ENCODE measurements around the gene ZCCHC17. TPM values are rescaled to one million over a fixed set of nuclear protein-coding genes. Genes with fewer than 3 reads are reported as not detected.
A peak's percentile ranks its signal among the peaks of the same experiment; 100 is the strongest.

ZCCHC17 gene, protein sequence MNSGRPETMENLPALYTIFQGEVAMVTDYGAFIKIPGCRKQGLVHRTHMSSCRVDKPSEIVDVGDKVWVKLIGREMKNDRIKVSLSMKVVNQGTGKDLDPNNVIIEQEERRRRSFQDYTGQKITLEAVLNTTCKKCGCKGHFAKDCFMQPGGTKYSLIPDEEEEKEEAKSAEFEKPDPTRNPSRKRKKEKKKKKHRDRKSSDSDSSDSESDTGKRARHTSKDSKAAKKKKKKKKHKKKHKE
- total RNA-seq, result 10 to 100 TPM; 20.2 to 21.8 TPM
- polyA plus RNA-seq, result 10 to 100 TPM; 43.6 to 44.5 TPM

- Mint-ChIP-seq H3K4me3 (no peak within 1 kb of the TSS), H3K4me1 (peaks cover 25 to 27% (median 26%) of the 10 kb centered on the region in 4 donors), H3K9me3 (no peaks in the 10 kb centered on the region), H3K36me3 (peaks cover 15 to 21% of the 10 kb centered on the region in 2 donors), H3K27ac (peak within 1 kb of the TSS in 1 of 7 donors; percentile 69), H3K27me3 (no peaks in the 10 kb centered on the region)
- ChIA-PET CTCF (ENCODE audit: partially characterized antibody) (interaction anchor here (0.6 to 1.6 kb wide), 4 partner anchors 12 to 316 kb away, joined by 3 read pairs; no protein-coding TSS in a partner anchor), POLR2A (ENCODE audit: partially characterized antibody) (interaction anchor here (0.5 to 1.5 kb wide), 12 partner anchors 12 to 1961 kb away, joined by 3 to 5 read pairs (median 3); partner anchors contain the start of genes BSDC1, PEF1 and PUM1)
- Histone ChIP-seq H3K9me3 (ENCODE audit: control insufficient read depth in 1 of 2, low read length in 2 of 2) (no peaks in the 10 kb centered on the region), H3K27me3 (ENCODE audit: insufficient read depth, low read length) (no peaks in the 10 kb centered on the region), H3K4me1 (ENCODE audit: insufficient read depth, low read length) (peaks cover 38% of the 10 kb centered on the region), H3K36me3 (ENCODE audit: insufficient read depth, low read length) (peaks cover 20% of the 10 kb centered on the region), H3K4me3 (ENCODE audit: low read length in 2 of 2) (peak within 1 kb of the TSS; percentile 89 to 98), H3K27ac (ENCODE audit: low read depth, low read length) (peak within 1 kb of the TSS; percentile 85)
- DNase-seq, result peak; percentile 96 to 99 (median 98)
- intact Hi-C loops (cut with micrococcal nuclease), result loop anchor here (1.0 kb wide), 1 partner anchor 231 kb away; the partner anchor contains the start of gene PUM1
Measured at GRCh38 chr1:31296486-31297276, at the start of gene ZCCHC17, which contains the start of gene SNRNP40. Gene ZCCHC17 (plus strand): TSS chr1:31297032. CDS start chr1:31310099, 13,067 bp downstream. Gene SNRNP40 (minus strand): TSS chr1:31296788. CDS start chr1:31296751, 37 bp downstream.

DNA sequence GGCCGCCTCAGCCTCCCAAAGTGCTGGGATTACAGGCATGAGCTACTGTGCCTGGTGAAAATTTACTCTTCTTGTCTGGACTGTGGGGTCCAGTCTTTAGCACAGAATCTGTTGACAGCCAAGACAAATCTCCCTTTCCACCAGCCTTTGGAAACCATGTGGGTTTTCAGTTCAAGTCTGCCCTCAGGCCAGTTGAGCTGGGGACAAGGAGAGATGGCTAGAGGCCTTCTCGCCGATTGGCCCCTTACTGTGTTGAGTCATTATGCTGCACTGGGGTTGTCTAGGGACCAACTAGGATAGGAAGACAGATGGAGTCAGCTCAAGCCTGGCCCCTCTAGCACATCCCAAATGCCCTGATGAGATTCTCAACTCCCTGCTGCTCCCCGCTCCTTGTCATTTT, 48.6 kb upstream of the ZCCHC17 start:
- Mint-ChIP-seq H3K4me3 (no peak overlapping the region), H3K4me1 (no peaks in the 10 kb centered on the region), H3K9me3 (no peaks in the 10 kb centered on the region), H3K36me3 (no peaks in the 10 kb centered on the region), H3K27me3 (no peaks in the 10 kb centered on the region), H3K27ac (peak overlapping the region in 1 of 7 donors; percentile 51)
- DNase-seq, result no peak
- no peaks in the 10 kb centered on the region for H3K36me3 ChIP-seq (ENCODE audit: insufficient read depth, low read length)
- intact Hi-C loops (cut with micrococcal nuclease), result no loop called here
- no peak overlapping the region for H3K27ac ChIP-seq (ENCODE audit: low read depth, low read length)
- CTCF ChIA-PET (ENCODE audit: partially characterized antibody), result interaction anchor here (1.3 kb wide), 1 partner anchor 146 kb away, joined by 4 read pairs; no protein-coding TSS in a partner anchor
- POLR2A ChIA-PET (ENCODE audit: partially characterized antibody), result no interaction called here
- H3K4me1 ChIP-seq (ENCODE audit: insufficient read depth, low read length), result no peaks in the 10 kb centered on the region
- H3K9me3 ChIP-seq (ENCODE audit: control insufficient read depth in 1 of 2, low read length in 2 of 2), result no peaks in the 10 kb centered on the region
- no peak overlapping the region for H3K4me3 ChIP-seq (ENCODE audit: low read length in 2 of 2)
- no peaks in the 10 kb centered on the region for H3K27me3 ChIP-seq (ENCODE audit: insufficient read depth, low read length)

GRCh38 chr1:31249854-31250253, 47.0 kb upstream of the ZCCHC17 start:
- no peaks in the 10 kb centered on the region for H3K36me3 Mint-ChIP-seq
- POLR2A ChIA-PET (ENCODE audit: partially characterized antibody), result no interaction called here
- H3K4me3 Mint-ChIP-seq, result no peak overlapping the region
- intact Hi-C loops (cut with micrococcal nuclease), result no loop called here
- no peak overlapping the region for H3K27ac ChIP-seq (ENCODE audit: low read depth, low read length)
- no peak overlapping the region for H3K4me3 ChIP-seq (ENCODE audit: low read length in 2 of 2)
- no peak overlapping the region for H3K27ac Mint-ChIP-seq
- H3K36me3 ChIP-seq (ENCODE audit: insufficient read depth, low read length), result no peaks in the 10 kb centered on the region
- H3K27me3 ChIP-seq (ENCODE audit: insufficient read depth, low read length), result no peaks in the 10 kb centered on the region
- H3K9me3 ChIP-seq (ENCODE audit: control insufficient read depth in 1 of 2, low read length in 2 of 2), result no peaks in the 10 kb centered on the region
- CTCF ChIA-PET (ENCODE audit: partially characterized antibody), result no interaction called here
- no peaks in the 10 kb centered on the region for H3K9me3 Mint-ChIP-seq
- no peaks in the 10 kb centered on the region for H3K4me1 Mint-ChIP-seq
- no peaks in the 10 kb centered on the region for H3K27me3 Mint-ChIP-seq
- no peak for DNase-seq
- H3K4me1 ChIP-seq (ENCODE audit: insufficient read depth, low read length), result no peaks in the 10 kb centered on the region

DNA sequence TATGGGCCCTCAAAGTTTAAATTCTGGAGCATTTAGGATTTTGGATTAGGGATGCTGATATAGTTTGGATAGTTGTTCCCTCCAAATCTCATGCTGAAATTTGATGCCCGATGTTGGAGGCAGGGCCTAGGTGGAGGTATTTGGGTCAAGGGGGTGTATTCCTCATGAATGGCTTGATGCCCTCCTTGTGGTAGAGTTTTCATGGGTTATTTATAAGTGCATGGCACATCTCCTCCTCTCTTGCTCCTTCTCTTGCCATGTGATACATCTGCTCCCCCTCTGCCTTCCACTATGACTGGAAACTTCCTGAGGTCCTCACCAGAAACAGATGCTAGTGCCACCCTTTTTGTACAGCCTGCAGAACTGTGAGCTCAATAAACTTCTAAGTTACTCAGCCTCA, 39.6 kb upstream of the ZCCHC17 start:
- DNase-seq, result no peak
- no peak overlapping the region for H3K27ac ChIP-seq (ENCODE audit: low read depth, low read length)
- Mint-ChIP-seq H3K4me1 (no peaks in the 10 kb centered on the region), H3K27me3 (no peaks in the 10 kb centered on the region), H3K27ac (no peak overlapping the region), H3K9me3 (no peaks in the 10 kb centered on the region), H3K36me3 (peaks cover 34 to 43% of the 10 kb centered on the region in 2 donors), H3K4me3 (no peak overlapping the region)
- peaks cover 20% of the 10 kb centered on the region for H3K36me3 ChIP-seq (ENCODE audit: insufficient read depth, low read length)
- no peaks in the 10 kb centered on the region for H3K4me1 ChIP-seq (ENCODE audit: insufficient read depth, low read length)
- H3K9me3 ChIP-seq (ENCODE audit: control insufficient read depth in 1 of 2, low read length in 2 of 2), result no peaks in the 10 kb centered on the region
- intact Hi-C loops (cut with micrococcal nuclease), result no loop called here
- no peak overlapping the region for H3K4me3 ChIP-seq (ENCODE audit: low read length in 2 of 2)
- no peaks in the 10 kb centered on the region for H3K27me3 ChIP-seq (ENCODE audit: insufficient read depth, low read length)
- CTCF ChIA-PET (ENCODE audit: partially characterized antibody), result no interaction called here
- POLR2A ChIA-PET (ENCODE audit: partially characterized antibody), result no interaction called here

DNA sequence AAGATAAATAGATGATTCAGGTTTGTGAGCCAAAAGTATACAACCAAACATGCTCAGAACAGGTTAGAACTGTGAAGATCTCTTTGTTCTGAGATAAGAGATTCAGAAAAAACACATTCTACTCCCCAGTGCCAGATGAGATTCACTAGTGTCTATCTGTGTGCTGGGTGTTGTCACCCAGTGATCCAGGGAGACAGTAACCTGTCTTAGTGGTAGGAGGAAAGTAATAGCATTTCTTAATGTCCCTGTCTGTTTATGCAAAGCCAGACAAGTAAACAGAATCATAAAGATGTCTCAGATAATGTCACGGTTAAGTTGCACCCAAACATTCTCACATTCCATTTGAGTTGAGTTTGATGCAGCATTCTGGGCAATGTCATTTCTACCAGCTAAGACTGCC, 38.3 kb upstream of the ZCCHC17 start:
- intact Hi-C loops (cut with micrococcal nuclease), result no loop called here
- H3K27ac Mint-ChIP-seq, result no peak overlapping the region
- H3K4me3 Mint-ChIP-seq, result no peak overlapping the region
- H3K36me3 ChIP-seq (ENCODE audit: insufficient read depth, low read length), result peaks cover 20% of the 10 kb centered on the region
- no peak overlapping the region for H3K27ac ChIP-seq (ENCODE audit: low read depth, low read length)
- H3K4me1 ChIP-seq (ENCODE audit: insufficient read depth, low read length), result no peaks in the 10 kb centered on the region
- no peaks in the 10 kb centered on the region for H3K4me1 Mint-ChIP-seq
- no peak overlapping the region for H3K4me3 ChIP-seq (ENCODE audit: low read length in 2 of 2)
- ChIA-PET POLR2A (ENCODE audit: partially characterized antibody) (no interaction called here), CTCF (ENCODE audit: partially characterized antibody) (no interaction called here)
- H3K36me3 Mint-ChIP-seq, result peaks cover 34 to 54% of the 10 kb centered on the region in 2 donors
- H3K9me3 Mint-ChIP-seq, result no peaks in the 10 kb centered on the region
- no peak for DNase-seq
- H3K27me3 Mint-ChIP-seq, result no peaks in the 10 kb centered on the region
- H3K9me3 ChIP-seq (ENCODE audit: control insufficient read depth in 1 of 2, low read length in 2 of 2), result no peaks in the 10 kb centered on the region
- no peaks in the 10 kb centered on the region for H3K27me3 ChIP-seq (ENCODE audit: insufficient read depth, low read length)

DNA sequence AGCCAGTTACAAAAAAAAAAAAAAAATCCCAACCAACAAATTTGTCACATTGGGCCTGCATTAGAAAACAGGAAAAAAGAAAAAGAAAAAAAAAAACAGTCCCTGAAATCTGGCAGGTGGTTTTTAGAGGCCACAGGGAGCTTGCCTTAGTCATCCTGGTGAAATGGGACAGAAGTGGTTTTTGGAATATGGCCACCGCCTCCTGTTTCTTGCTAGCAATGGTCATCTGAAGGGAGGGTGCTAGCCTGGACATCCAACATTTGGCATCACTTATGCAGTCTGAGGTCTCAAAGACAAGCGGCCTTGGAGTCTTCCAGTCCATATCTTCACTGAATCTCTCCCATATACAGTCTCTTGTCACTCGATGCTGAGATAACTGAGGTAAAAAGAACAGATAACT, 37.1 kb upstream of the ZCCHC17 start:
- H3K36me3 ChIP-seq (ENCODE audit: insufficient read depth, low read length), result peaks cover 28% of the 10 kb centered on the region
- no peaks in the 10 kb centered on the region for H3K4me1 Mint-ChIP-seq
- no peak overlapping the region for H3K27ac Mint-ChIP-seq
- no peak overlapping the region for H3K4me3 Mint-ChIP-seq
- no peaks in the 10 kb centered on the region for H3K9me3 Mint-ChIP-seq
- POLR2A ChIA-PET (ENCODE audit: partially characterized antibody), result no interaction called here
- no peaks in the 10 kb centered on the region for H3K27me3 ChIP-seq (ENCODE audit: insufficient read depth, low read length)
- H3K36me3 Mint-ChIP-seq, result peaks cover 43 to 65% of the 10 kb centered on the region in 2 donors
- no peak overlapping the region for H3K27ac ChIP-seq (ENCODE audit: low read depth, low read length)
- intact Hi-C loops (cut with micrococcal nuclease), result no loop called here
- H3K4me1 ChIP-seq (ENCODE audit: insufficient read depth, low read length), result no peaks in the 10 kb centered on the region
- CTCF ChIA-PET (ENCODE audit: partially characterized antibody), result no interaction called here
- H3K27me3 Mint-ChIP-seq, result no peaks in the 10 kb centered on the region
- H3K9me3 ChIP-seq (ENCODE audit: control insufficient read depth in 1 of 2, low read length in 2 of 2), result no peaks in the 10 kb centered on the region
- H3K4me3 ChIP-seq (ENCODE audit: low read length in 2 of 2), result no peak overlapping the region
- DNase-seq, result no peak

DNA sequence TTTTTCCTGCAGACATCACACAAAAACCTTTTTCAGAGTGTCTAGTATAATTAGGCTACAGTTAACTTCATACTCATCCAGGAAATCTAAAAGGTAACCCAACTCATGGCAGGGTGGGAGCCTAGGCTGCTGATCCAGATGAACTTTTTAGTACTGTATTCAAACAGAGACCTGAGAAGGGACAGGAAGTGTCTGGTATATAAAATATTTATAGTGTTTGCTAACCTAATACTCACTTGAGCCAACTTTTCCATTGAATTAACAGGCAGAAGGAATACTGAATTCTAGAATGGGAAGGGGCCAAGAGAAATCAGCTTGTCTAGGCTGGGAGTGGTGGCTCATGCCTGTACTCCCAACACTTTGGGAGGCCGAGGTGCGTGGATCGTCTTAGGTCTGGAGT, 34.9 kb upstream of the ZCCHC17 start:
- Histone ChIP-seq H3K9me3 (ENCODE audit: control insufficient read depth in 1 of 2, low read length in 2 of 2) (no peaks in the 10 kb centered on the region), H3K4me3 (ENCODE audit: low read length in 2 of 2) (no peak overlapping the region), H3K27ac (ENCODE audit: low read depth, low read length) (no peak overlapping the region), H3K36me3 (ENCODE audit: insufficient read depth, low read length) (peaks cover 38% of the 10 kb centered on the region), H3K4me1 (ENCODE audit: insufficient read depth, low read length) (no peaks in the 10 kb centered on the region), H3K27me3 (ENCODE audit: insufficient read depth, low read length) (no peaks in the 10 kb centered on the region)
- POLR2A ChIA-PET (ENCODE audit: partially characterized antibody), result no interaction called here
- intact Hi-C loops (cut with micrococcal nuclease), result no loop called here
- Mint-ChIP-seq H3K4me3 (no peak overlapping the region), H3K9me3 (no peaks in the 10 kb centered on the region), H3K27me3 (no peaks in the 10 kb centered on the region), H3K27ac (no peak overlapping the region), H3K36me3 (peaks cover 62 to 84% of the 10 kb centered on the region in 2 donors), H3K4me1 (no peaks in the 10 kb centered on the region)
- CTCF ChIA-PET (ENCODE audit: partially characterized antibody), result no interaction called here
- DNase-seq, result no peak
